ENCODE data around the gene EMC9.

The EMC9 gene

DNA sequence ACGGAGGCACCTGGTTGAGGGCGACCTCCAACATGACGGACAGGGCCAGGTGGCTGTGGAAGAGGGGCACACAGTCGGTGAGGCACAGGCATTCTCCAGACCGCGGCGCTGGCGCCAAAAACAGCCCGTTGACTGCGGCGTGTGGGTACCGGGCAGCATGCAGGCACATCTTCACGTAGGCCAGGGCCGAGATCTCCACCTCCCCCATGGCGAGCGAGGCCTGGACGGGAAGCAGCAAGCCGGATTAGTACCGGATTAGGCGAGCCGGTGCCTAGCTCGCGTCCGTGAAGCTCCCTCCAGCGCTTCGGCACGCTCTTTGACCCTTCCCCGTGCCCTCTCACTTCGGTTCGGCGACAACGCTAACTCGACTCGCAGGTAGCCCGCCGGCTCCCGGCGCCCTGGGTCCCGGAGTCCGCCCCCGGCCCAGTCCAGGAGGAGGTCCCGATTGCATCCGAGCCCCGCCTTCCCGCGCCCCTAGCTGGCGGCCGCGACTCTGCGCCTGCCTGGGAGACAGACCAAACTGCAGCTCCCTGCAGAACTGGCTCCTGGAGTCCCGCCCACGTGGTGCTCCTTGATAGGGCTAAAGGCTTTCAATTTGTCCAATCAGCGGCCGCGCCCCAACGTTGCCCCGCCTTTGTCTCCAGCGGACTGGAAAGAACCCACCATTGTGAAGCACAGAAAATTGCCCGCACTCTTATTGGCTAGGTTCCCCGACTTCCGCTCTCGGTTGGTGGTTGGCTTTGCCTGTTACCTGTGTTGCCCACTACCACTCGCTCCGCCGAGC, at the start of gene EMC9:
TSS of gene EMC9 (minus strand) at position 495 of the 784 bp plus-strand sequence. CDS start at position 208, 287 bp downstream.
- peak; percentile 99 to 100 for DNase-seq

GRCh38 chr14:24190416-24190815, 49.0 kb upstream of the EMC9 start:
- DNase-seq: no peak

GRCh38 chr14:24189460-24189859, 48.1 kb upstream of the EMC9 start:
- no peak for DNase-seq

DNA sequence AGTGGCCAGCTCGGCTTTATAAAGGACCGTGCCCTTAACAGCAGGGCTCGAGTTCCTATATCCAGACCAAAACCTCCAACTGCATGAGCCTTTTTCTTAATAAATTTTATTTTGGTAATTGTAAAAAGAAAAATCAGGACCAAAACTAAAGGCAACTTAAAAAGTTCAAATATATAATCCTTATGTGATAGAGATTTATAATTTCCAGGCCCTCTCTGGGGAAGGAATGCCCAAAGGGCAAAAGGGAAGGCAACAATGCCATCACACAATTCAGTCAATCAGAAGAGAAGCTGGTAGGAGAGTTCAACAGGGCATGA, 47.6 kb upstream of the EMC9 start:
- no peak for DNase-seq

- DNase-seq: peak; percentile 96 to 97
These were observed 47.1 kb upstream of the EMC9 start, which contains the start of gene IPO4 for GRCh38 chr14:24188251-24189058. Gene IPO4 (minus strand): TSS chr14:24188816. CDS start chr14:24188787, 29 bp downstream.

DNA sequence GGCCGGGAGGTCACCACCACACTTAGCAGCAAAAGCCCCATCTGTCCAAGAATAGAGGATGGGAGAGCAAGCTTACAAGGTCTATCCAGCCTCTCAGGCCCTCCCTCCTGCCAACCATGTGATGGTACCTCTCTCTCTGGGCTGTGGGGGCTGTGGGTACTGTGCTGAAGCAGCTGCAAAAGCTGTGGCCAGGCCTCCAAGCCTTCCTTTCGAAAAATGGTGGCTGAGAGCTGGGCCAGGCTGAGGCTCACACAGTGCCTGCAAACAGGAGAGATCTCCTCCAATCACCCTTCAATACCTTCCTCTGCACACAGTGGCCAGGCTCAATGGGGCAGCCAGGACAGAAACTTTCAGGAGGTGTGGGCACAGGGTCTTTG, 46.1 kb upstream of the EMC9 start:
- DNase-seq: no peak

GRCh38 chr14:24186831-24187538, 45.6 kb upstream of the EMC9 start:
- no peak for DNase-seq

DNA sequence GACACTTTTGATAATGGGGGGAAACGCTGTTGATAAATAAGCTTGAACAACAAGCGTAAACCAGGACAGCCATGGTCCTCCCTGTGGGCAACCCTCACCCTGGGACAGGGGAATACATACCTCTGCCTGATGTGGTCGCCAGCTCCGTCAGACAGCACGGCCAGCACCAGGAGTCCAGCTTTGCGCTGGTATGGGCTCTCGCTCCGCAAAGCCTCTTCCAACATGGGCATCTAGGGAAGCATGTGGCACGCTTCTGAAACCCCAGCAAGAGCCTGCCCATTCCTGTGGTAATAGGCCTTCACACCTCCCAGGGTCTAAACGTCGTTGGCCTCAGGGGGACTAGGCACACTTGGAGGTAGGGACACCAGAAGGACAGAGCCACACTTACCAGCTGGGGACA, 44.4 kb upstream of the EMC9 start:
- DNase-seq: no peak

- no peak for DNase-seq
These were observed 43.6 kb upstream of the EMC9 start for GRCh38 chr14:24185026-24185425.

DNA sequence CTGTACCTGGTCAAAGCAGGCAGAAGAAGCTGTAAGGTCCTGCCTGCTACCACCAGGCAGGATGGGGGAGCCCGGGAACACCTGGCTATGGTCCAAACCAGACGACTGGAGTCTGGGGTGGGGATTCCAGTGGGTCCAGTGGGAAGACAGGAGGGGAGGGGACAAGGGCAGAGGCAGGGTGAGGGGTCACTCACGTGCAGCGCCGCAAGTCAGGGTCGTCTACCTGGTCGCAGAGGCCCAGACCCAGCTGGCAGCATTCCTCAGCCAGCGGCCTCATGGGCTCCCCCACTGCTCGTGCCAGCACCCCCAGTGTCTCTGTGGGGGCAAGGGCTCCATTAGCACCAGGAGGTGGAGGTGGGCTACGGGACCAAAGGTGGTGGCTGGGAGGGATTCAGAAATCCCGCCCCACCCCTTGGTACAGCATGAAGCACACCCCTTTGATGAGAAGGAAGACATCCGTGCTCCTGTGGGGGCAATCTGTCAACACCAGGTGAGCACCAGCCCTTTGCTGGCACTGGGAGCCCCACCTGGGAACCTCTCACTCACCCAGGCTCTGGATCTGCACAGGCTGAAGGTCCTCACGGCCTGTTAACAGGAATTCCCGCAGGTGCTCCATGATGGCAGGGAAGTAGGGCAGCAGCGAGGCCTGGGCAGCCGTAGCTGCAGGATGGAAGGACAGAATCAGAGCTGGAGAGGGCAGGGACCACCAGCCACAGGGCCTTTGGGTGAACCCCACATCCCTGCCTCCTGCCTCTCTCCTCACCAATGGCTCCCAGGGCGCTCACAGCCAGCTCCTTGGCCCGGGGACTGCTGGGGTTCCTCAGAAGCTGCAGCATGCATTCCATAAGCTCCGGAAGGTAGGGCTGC, 42.9 kb upstream of the EMC9 start:
- no peak for DNase-seq

DNA sequence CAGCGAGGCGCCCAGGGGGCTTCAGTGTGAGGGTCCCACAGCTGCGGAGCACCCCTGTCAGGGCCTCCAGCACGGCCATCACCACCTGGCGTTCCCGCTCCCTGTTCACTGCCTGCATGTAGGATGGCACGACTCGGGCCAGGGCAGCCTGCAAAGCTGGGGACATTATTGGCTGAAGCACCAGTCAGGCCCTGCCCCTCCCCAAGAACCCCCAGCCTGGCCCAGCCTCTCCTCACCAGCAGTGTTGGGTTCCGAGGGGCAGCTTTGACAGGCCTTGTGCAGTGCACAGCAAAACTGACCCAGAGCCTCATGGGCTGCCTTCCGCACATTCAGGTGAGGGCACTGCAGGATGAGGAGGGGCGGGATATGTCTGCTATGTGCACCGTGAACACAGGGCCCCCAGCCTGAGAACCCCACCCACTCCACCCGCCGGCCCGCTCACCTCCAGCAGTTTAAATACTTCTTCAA, 41.7 kb upstream of the EMC9 start:
- no peak for DNase-seq

- DNase-seq: no peak
These were observed 40.9 kb upstream of the EMC9 start for GRCh38 chr14:24182110-24182882.

GRCh38 chr14:24181371-24182077, 40.1 kb upstream of the EMC9 start:
- no peak for DNase-seq

DNA sequence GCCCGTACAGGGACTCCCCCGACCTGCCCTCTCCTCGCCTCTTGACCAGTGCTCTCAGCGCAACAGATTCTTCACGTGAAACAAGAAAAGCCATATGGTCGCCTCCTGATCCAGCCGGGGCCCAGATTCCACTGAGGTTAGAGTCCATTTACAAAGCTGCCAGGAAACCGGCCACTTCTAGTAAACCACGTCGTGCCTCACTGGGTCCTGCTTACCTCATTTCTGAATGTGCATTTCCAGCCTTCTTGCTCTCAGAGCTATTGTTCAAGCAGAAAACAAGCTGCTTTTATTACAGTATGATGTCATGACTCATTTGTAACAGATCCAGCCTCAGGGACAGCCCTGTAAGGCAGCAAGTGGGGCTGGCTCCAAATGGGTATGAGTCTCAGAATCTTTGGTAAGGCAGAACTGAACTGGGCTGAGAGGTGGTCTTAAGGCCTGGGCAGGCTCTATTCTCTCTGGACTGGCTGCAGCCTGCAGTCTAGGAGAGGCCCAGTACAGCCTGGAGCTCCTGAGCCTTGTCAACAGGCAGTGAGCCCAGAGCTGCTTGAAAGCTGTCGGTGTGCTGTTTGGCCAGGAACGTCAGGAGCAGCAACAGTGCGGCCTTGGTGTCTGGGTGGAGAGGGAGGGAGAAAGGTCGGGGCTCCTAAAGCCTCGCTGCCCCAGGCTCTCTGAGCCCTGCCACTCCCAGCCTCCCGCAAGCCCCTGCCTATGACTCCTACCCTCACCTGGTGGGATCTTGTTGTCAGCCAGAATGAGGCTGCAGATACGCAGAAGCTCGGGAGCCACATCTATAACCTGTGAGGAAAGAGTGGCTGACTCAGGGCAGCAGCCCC, 38.8 kb upstream of the EMC9 start:
- no peak for DNase-seq

- no peak for DNase-seq
These were observed 38.0 kb upstream of the EMC9 start for GRCh38 chr14:24179294-24179960.

- no peak for DNase-seq
These were observed 37.2 kb upstream of the EMC9 start for GRCh38 chr14:24178399-24179178.

- DNase-seq: no peak
These were observed 36.5 kb upstream of the EMC9 start for GRCh38 chr14:24177891-24178290.

DNA sequence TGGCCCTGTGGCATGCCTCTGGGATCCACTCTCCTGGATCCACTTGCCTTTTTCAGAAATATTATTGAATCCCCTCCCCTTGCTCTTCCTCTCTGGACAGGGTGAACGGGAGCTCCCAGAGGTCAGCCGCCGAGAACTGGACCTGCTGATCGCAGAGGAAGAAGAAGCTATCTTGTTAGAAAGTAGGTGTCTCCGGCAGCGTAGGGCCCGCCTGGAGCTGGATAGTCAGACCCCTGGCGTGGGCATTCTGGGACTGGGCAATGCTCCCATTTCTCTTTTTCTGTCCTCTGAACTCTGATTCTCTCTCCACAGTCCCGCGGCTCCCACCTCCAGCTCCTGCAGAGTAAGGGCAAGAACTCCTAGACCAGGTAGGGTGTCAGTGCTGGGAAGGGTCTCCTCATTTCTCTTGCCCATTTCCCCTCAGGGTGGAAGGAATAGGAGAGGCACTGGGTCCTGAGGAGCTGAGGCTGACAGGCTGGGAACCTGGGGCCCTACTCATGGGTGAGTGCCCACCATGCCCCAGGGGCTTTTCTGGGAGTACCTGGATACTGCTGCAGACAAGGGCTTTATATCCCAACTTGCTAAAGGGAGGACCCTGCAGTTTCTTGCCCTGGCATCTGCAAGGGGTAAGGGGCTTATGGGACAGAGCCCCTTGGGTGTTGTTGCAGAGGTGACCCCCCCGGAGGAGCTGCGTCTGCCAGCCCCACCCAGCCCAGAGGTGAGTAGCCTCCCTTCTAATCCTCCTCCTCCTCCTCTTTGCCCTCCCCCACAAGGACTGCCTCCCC, 35.8 kb upstream of the EMC9 start:
- DNase-seq: no peak

All from CD4-positive, alpha-beta T cell treated with Interferon alpha-2 for 1 hour (primary cell).